ENCODE results near the gene TMEM86B. TPM values are rescaled to one million over a fixed set of nuclear protein-coding genes. Genes with fewer than 3 reads are reported as not detected.

Gene TMEM86B
- total and polyA plus RNA-seq, 2 experiments from 2014 or later: 0.46 to 2.4 TPM

DNA sequence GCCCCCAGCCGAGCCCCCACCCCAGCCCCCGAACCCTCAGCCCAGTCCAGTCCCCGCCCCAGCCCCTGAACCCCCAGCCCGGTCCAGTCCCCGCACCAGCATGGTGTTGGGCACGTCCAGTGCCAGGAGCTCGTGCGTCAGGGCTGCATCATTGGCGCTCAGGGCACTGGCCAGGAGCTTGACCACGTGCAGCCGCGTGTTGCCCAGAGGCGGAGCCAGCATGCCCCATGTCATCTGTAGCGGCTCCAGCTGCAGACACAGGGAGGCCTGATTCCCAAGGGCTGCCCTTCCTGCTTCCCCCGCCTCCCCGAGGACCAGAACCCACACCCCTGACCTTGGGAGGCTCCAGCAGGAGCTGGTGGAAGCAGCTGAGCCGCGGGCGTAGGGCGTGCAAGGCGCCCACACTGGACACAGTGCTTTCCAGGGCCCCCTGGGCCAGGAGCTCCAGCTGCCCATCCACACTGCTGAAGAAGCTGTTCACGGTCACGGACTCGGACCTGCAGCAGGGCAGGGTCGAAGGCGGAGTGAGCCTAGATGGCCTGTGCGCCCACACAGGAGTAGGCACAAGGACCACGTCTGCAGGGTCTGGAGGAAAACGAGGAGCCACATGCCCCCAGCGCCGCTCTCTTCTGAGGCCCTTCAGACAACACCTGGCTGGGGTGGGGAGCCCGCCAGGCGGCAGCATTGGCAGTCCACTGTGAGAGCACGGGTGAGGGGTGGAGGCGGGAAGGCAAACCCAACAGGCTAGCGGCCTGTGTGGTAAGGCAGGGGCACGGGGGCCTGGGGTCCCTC, 12.8 kb upstream of the TMEM86B start:
- H3K9me2 ChIP-seq (ENCODE audit: insufficient read depth): no peaks in the 10 kb centered on the region
- in situ Hi-C loops (cut with MboI): no loop called here
- no peaks in the 10 kb centered on the region for H3K4me1 ChIP-seq (ENCODE audit: insufficient read depth)
- no peaks in the 10 kb centered on the region for H3F3A ChIP-seq (ENCODE audit: insufficient read depth)
- H3K36me3 ChIP-seq (ENCODE audit: low read depth): peaks cover 19% of the 10 kb centered on the region
- WGBS, 2 experiments (ENCODE audit: low coverage in 1 of 2, low lambda C conversion rate in 2 of 2, missing lambda C conversion rate in 2 of 2): 89 to 92% methylated on average over 28 to 34 of the region's 37 CpGs
- no peak overlapping the region for H3K27ac ChIP-seq
- no peaks in the 10 kb centered on the region for H3K9me3 ChIP-seq (ENCODE audit: low read depth)
- no peak for DNase-seq
- no peak overlapping the region for H3K4me3 ChIP-seq
- H3K27me3 ChIP-seq (replicated peaks; ENCODE audit: insufficient read depth): no peaks in the 10 kb centered on the region
- H3K9ac ChIP-seq: no peak overlapping the region
- no peaks in the 10 kb centered on the region for H4K20me1 ChIP-seq (ENCODE audit: insufficient read depth)
- peaks cover 22% of the 10 kb centered on the region for H3K79me2 ChIP-seq (ENCODE audit: insufficient read depth)
- no peak overlapping the region for H3K4me2 ChIP-seq (ENCODE audit: unreplicated experiment)
- no peak overlapping the region for H2AFZ ChIP-seq
- no peak for TF ChIP-seq EZH2 (IDR thresholded peaks at IDR 0.05; ENCODE audit: insufficient read depth, poor library complexity, severe bottlenecking)
- TF ChIP-seq EZH2phosphoT487 (IDR thresholded peaks at IDR 0.05; ENCODE audit: insufficient read depth, low read depth): no peak

DNA sequence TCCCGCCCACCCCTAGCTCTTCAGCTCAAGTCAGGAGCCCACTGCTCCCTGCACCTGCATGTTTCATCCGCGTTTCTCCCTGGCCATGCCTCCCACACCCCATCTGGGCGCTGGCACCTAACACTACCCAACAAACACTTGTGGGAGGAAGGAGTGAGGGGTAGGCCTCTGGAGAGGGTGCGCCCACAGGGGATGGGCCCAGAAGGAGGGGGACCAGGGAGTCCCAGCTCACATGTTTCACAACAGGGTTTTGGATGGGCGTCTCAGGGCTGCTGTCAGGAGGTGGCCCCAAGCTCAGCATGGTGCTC, 12.1 kb upstream of the TMEM86B start:
- Histone ChIP-seq H4K20me1 (ENCODE audit: insufficient read depth) (no peaks in the 10 kb centered on the region), H3K4me2 (ENCODE audit: unreplicated experiment) (no peak overlapping the region), H3K9me3 (ENCODE audit: low read depth) (no peaks in the 10 kb centered on the region), H3F3A (ENCODE audit: insufficient read depth) (no peaks in the 10 kb centered on the region), H3K27ac (no peak overlapping the region), H3K36me3 (ENCODE audit: low read depth) (peaks cover 22% of the 10 kb centered on the region), H3K4me1 (ENCODE audit: insufficient read depth) (no peaks in the 10 kb centered on the region), H3K27me3 (replicated peaks; ENCODE audit: insufficient read depth) (no peaks in the 10 kb centered on the region), H3K79me2 (ENCODE audit: insufficient read depth) (peaks cover 16% of the 10 kb centered on the region; the same call in 1 of the 2 replicates), H3K9me2 (ENCODE audit: insufficient read depth) (no peaks in the 10 kb centered on the region), H3K9ac (no peak overlapping the region), H3K4me3 (no peak overlapping the region), H2AFZ (no peak overlapping the region)
- in situ Hi-C loops (cut with MboI): no loop called here
- 92% methylated on average over 6 of the region's 6 CpGs for WGBS, 2 experiments (ENCODE audit: low coverage in 1 of 2, low lambda C conversion rate in 2 of 2, missing lambda C conversion rate in 2 of 2)
- TF ChIP-seq EZH2 (IDR thresholded peaks at IDR 0.05; ENCODE audit: insufficient read depth, poor library complexity, severe bottlenecking) (no peak), EZH2phosphoT487 (IDR thresholded peaks at IDR 0.05; ENCODE audit: insufficient read depth, low read depth) (no peak)
- DNase-seq: no peak

DNA sequence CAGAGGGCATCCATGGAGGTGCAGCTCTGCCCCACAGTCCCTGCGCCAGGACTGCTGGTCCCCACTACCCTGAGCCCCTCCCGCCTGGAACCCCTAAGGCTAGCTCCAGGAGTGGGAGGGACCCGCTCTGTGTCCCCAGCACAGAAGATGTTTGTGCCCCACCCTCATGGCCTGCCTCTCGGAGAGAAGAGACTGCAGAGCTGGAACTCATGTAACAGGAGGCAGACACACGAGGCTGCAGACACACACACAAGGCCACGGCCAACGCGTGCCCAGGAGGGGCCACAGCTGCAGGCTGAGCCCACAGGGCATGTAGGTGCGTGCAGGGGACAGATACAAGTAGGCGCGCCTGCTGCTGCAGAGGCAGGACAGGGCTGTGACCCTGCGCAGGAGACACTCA, 10.4 kb upstream of the TMEM86B start:
- Histone ChIP-seq H3K9me2 (ENCODE audit: insufficient read depth) (no peaks in the 10 kb centered on the region), H3K9ac (no peak overlapping the region), H4K20me1 (ENCODE audit: insufficient read depth) (no peaks in the 10 kb centered on the region), H3K4me2 (ENCODE audit: unreplicated experiment) (no peak overlapping the region), H3K4me1 (ENCODE audit: insufficient read depth) (no peaks in the 10 kb centered on the region), H3K27me3 (replicated peaks; ENCODE audit: insufficient read depth) (no peaks in the 10 kb centered on the region), H3K27ac (no peak overlapping the region), H3K9me3 (ENCODE audit: low read depth) (no peaks in the 10 kb centered on the region), H3K36me3 (ENCODE audit: low read depth) (peaks cover 22% of the 10 kb centered on the region), H3K4me3 (no peak overlapping the region), H3F3A (ENCODE audit: insufficient read depth) (no peaks in the 10 kb centered on the region), H3K79me2 (ENCODE audit: insufficient read depth) (0 out of 2 replicates have a peak, but pooled peaks cover 6% of the 10 kb centered on the region), H2AFZ (no peak overlapping the region)
- in situ Hi-C loops (cut with MboI): no loop called here
- TF ChIP-seq EZH2phosphoT487 (IDR thresholded peaks at IDR 0.05; ENCODE audit: insufficient read depth, low read depth) (no peak), EZH2 (IDR thresholded peaks at IDR 0.05; ENCODE audit: insufficient read depth, poor library complexity, severe bottlenecking) (no peak)
- no peak for DNase-seq
- 82 to 84% methylated on average over 12 of the region's 12 CpGs for WGBS, 2 experiments (ENCODE audit: low coverage in 1 of 2, low lambda C conversion rate in 2 of 2, missing lambda C conversion rate in 2 of 2)

GRCh38 chr19:55238030-55238429, 9.5 kb upstream of the TMEM86B start:
- no peaks in the 10 kb centered on the region for H3F3A ChIP-seq (ENCODE audit: insufficient read depth)
- H3K9me3 ChIP-seq (ENCODE audit: low read depth): no peaks in the 10 kb centered on the region
- H3K4me1 ChIP-seq (ENCODE audit: insufficient read depth): no peaks in the 10 kb centered on the region
- no peak overlapping the region for H2AFZ ChIP-seq
- TF ChIP-seq EZH2phosphoT487 (IDR thresholded peaks at IDR 0.05; ENCODE audit: insufficient read depth, low read depth): no peak
- TF ChIP-seq EZH2 (IDR thresholded peaks at IDR 0.05; ENCODE audit: insufficient read depth, poor library complexity, severe bottlenecking): no peak
- peaks cover 30% of the 10 kb centered on the region for H3K36me3 ChIP-seq (ENCODE audit: low read depth)
- in situ Hi-C loops (cut with MboI): no loop called here
- no peak overlapping the region for H3K27ac ChIP-seq
- H3K79me2 ChIP-seq (ENCODE audit: insufficient read depth): peaks cover 5% of the 10 kb centered on the region; the same call in 1 of the 2 replicates
- H3K9me2 ChIP-seq (ENCODE audit: insufficient read depth): no peaks in the 10 kb centered on the region
- DNase-seq: no peak
- H3K9ac ChIP-seq: no peak overlapping the region
- H3K27me3 ChIP-seq (replicated peaks; ENCODE audit: insufficient read depth): no peaks in the 10 kb centered on the region
- H3K4me3 ChIP-seq: no peak overlapping the region
- no peaks in the 10 kb centered on the region for H4K20me1 ChIP-seq (ENCODE audit: insufficient read depth)
- 92 to 93% methylated on average over 6 to 8 of the region's 8 CpGs for WGBS, 2 experiments (ENCODE audit: low coverage in 1 of 2, low lambda C conversion rate in 2 of 2, missing lambda C conversion rate in 2 of 2)
- H3K4me2 ChIP-seq (ENCODE audit: unreplicated experiment): no peak overlapping the region
